ENCODE measurements around the gene TMEFF1. TPM values are rescaled to one million over a fixed set of nuclear protein-coding genes. Genes with fewer than 3 reads are reported as not detected.

The TMEFF1 gene
- polyA plus RNA-seq, 2 of the 4 experiments (the other 2 are of a cell fraction): 0.31 to 0.61 TPM

DNA sequence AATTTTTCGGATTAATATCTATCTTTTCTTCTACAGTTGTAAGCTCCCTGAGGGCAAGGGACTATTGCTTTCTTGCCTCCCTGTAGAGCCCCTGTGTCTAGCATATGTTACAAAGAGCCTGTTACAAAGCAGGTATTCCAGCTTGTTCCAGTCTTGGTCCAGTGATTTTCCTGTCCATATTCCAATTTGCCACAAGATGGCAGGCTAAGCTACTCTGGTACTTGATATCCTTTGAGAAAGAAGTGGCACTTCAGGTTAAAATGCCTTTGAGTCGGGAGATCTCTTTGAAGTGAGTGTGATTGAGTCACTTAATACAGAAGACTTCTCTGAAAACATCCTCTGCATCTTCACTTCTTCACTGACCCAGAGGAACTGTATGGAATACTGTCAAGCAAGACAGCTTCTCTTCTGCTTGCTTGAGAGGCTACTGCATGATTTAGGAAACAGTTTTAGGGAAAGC, 129.4 kb downstream of the TMEFF1 start:
- no peak overlapping the region for H3K27ac ChIP-seq
- FAIRE-seq: no peak
- ChIA-PET POLR2A (interaction anchor here (0.5 to 1.0 kb wide), 3 partner anchors 633 to 722 kb away, joined by 3 to 8 read pairs (median 4); no protein-coding TSS in a partner anchor), CTCF (interaction anchor here (0.5 to 5.2 kb wide), 32 partner anchors 8 to 1417 kb away, joined by 3 to 62 read pairs (median 6); partner anchors contain the start of gene CAVIN4)
- peak; percentile 64 for TF ChIP-seq SMC3 (IDR thresholded peaks at IDR 0.05)
- TF ChIP-seq FOSL2 (IDR thresholded peaks at IDR 0.05): no peak
- TF ChIP-seq FOSL2 (CRISPR knock-in tag; IDR thresholded peaks at IDR 0.05): no peak
- TF ChIP-seq, protein P1, sequence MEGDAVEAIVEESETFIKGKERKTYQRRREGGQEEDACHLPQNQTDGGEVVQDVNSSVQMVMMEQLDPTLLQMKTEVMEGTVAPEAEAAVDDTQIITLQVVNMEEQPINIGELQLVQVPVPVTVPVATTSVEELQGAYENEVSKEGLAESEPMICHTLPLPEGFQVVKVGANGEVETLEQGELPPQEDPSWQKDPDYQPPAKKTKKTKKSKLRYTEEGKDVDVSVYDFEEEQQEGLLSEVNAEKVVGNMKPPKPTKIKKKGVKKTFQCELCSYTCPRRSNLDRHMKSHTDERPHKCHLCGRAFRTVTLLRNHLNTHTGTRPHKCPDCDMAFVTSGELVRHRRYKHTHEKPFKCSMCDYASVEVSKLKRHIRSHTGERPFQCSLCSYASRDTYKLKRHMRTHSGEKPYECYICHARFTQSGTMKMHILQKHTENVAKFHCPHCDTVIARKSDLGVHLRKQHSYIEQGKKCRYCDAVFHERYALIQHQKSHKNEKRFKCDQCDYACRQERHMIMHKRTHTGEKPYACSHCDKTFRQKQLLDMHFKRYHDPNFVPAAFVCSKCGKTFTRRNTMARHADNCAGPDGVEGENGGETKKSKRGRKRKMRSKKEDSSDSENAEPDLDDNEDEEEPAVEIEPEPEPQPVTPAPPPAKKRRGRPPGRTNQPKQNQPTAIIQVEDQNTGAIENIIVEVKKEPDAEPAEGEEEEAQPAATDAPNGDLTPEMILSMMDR (IDR thresholded peaks at IDR 0.05): peak; percentile 71
- TF ChIP-seq, protein P2, sequence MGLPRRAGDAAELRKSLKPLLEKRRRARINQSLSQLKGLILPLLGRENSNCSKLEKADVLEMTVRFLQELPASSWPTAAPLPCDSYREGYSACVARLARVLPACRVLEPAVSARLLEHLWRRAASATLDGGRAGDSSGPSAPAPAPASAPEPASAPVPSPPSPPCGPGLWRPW (IDR thresholded peaks at IDR 0.05): no peak
- no peak for TF ChIP-seq JUN (IDR thresholded peaks at IDR 0.05)
- TF ChIP-seq RAD21 (conservative IDR thresholded peaks at IDR 0.05 in 1 of 2, IDR thresholded peaks at IDR 0.05 in 1 of 2): peak; percentile 59 to 72
- no peaks in the 10 kb centered on the region for H3K9me3 ChIP-seq
- peaks cover 3% of the 10 kb centered on the region; the same call in 1 of the 3 replicates for H3K4me1 ChIP-seq
- no peak overlapping the region for H3K4me3 ChIP-seq
- 0% methylated on average over 2 of the region's 2 CpGs for WGBS (ENCODE audit: missing lambda C conversion rate)
- ATAC-seq: peak; percentile 66; a peak in 5 of 6 replicates
- DNase-seq (ENCODE audit: low read depth in 1 of 2, low spot score in 1 of 2): peak; percentile 49 to 64
- no peak overlapping the region for H3K4me2 ChIP-seq

DNA sequence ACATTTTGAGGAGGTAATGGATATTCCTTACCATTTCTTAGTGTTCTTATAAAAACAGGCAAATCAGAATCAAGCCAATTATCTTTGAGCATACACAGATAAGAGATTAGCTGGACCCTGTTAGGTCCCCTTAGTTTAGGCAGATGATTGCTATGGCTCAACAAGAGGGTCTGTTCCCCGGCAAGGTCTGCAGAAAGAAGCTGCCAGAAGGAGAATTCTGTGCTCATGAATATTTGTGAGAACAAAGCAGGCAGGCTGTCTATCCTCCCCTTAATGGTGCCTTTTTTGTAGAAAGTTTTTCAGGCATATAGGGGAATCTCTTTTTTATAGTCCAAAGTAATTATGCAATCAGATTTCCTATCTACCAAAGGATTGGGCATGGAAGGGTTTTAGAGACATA, 132.5 kb downstream of the TMEFF1 start:
- 20% methylated on average over 1 of the region's 1 CpG for WGBS (ENCODE audit: missing lambda C conversion rate)
- no peak for TF ChIP-seq POLR2AphosphoS2 (conservative IDR thresholded peaks at IDR 0.05; ENCODE audit: low read length)
- TF ChIP-seq, protein P1 (IDR thresholded peaks at IDR 0.05): no peak
- TF ChIP-seq ZC3H11A (IDR thresholded peaks at IDR 0.05): no peak
- no peak for TF ChIP-seq CHD4 (IDR thresholded peaks at IDR 0.05; ENCODE audit: borderline replicate concordance)
- no peak for TF ChIP-seq GATA3 (IDR thresholded peaks at IDR 0.05; ENCODE audit: borderline replicate concordance)
- TF ChIP-seq, protein P3, sequence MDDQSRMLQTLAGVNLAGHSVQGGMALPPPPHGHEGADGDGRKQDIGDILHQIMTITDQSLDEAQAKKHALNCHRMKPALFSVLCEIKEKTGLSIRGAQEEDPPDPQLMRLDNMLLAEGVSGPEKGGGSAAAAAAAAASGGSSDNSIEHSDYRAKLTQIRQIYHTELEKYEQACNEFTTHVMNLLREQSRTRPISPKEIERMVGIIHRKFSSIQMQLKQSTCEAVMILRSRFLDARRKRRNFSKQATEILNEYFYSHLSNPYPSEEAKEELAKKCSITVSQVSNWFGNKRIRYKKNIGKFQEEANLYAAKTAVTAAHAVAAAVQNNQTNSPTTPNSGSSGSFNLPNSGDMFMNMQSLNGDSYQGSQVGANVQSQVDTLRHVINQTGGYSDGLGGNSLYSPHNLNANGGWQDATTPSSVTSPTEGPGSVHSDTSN (IDR thresholded peaks at IDR 0.05): no peak
- no peak for TF ChIP-seq CEBPB (IDR thresholded peaks at IDR 0.05)
- no peak for TF ChIP-seq CBX8 (IDR thresholded peaks at IDR 0.05)
- no peak overlapping the region for H3K4me3 ChIP-seq
- H3K4me2 ChIP-seq: no peak overlapping the region
- CTCF ChIA-PET: interaction anchor here (1.0 kb wide), 1 partner anchor 9 kb away, joined by 3 read pairs; no protein-coding TSS in a partner anchor
- no peaks in the 10 kb centered on the region for H3K9me3 ChIP-seq
- no peak for FAIRE-seq
- H3K27ac ChIP-seq: no peak overlapping the region
- no peak for ATAC-seq
- no peaks in the 10 kb centered on the region for H3K4me1 ChIP-seq
- DNase-seq (ENCODE audit: low read depth in 1 of 2, low spot score in 1 of 2): no peak
- POLR2A ChIA-PET: no interaction called here

DNA sequence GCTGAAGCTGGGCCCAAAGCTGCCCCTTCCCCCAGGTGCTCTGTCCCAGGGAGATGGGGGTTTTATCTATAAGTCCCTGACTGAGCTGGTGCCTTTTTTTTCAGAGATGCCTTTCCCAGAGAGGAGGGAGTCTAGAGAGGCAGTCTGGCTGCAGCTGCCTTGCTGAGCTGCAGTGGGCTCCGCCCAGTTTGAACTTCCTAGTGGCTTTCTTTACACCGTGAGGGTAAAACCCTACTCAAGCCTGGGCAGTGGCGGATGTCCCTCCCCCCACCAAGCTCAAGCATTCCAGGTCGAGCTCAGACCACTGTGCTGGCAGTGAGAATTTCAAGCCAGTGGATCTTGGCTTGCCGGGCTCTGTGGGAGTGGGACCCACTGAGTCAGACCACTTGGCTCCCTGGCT, 146.2 kb downstream of the TMEFF1 start:
- Histone ChIP-seq H3K4me2 (no peak overlapping the region), H3K9me3 (peaks cover 15% of the 10 kb centered on the region; the same call in 2 of the 3 replicates), H3K27ac (no peak overlapping the region), H3K4me1 (no peaks in the 10 kb centered on the region), H3K4me3 (no peak overlapping the region)
- no peak for ATAC-seq
- POLR2A ChIA-PET: no interaction called here
- CTCF ChIA-PET: interaction anchor here (0.9 kb wide), 1 partner anchor 9 kb away, joined by 3 read pairs; no protein-coding TSS in a partner anchor
- TF ChIP-seq ZSCAN20 (CRISPR knock-in tag; IDR thresholded peaks at IDR 0.05) (no peak), TFCP2L1 (CRISPR knock-in tag; IDR thresholded peaks at IDR 0.05) (no peak), KDM5A (IDR thresholded peaks at IDR 0.05) (no peak), EP300 (IDR thresholded peaks at IDR 0.05) (no peak), ESRRA (IDR thresholded peaks at IDR 0.05; ENCODE audit: borderline replicate concordance, low read length) (no peak), CEBPB (IDR thresholded peaks at IDR 0.05) (no peak), PHF8 (IDR thresholded peaks at IDR 0.05; ENCODE audit: borderline replicate concordance, low read depth) (no peak)
- TF ChIP-seq, protein P4, sequence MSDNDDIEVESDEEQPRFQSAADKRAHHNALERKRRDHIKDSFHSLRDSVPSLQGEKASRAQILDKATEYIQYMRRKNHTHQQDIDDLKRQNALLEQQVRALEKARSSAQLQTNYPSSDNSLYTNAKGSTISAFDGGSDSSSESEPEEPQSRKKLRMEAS (IDR thresholded peaks at IDR 0.05): no peak
- TF ChIP-seq, protein P1 (IDR thresholded peaks at IDR 0.05): no peak
- TF ChIP-seq, protein P5, sequence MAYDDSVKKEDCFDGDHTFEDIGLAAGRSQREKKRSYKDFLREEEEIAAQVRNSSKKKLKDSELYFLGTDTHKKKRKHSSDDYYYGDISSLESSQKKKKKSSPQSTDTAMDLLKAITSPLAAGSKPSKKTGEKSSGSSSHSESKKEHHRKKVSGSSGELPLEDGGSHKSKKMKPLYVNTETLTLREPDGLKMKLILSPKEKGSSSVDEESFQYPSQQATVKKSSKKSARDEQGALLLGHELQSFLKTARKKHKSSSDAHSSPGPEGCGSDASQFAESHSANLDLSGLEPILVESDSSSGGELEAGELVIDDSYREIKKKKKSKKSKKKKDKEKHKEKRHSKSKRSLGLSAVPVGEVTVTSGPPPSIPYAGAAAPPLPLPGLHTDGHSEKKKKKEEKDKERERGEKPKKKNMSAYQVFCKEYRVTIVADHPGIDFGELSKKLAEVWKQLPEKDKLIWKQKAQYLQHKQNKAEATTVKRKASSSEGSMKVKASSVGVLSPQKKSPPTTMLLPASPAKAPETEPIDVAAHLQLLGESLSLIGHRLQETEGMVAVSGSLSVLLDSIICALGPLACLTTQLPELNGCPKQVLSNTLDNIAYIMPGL (CRISPR knock-in tag; IDR thresholded peaks at IDR 0.05; ENCODE audit: borderline replicate concordance): no peak
- TF ChIP-seq, protein P6, sequence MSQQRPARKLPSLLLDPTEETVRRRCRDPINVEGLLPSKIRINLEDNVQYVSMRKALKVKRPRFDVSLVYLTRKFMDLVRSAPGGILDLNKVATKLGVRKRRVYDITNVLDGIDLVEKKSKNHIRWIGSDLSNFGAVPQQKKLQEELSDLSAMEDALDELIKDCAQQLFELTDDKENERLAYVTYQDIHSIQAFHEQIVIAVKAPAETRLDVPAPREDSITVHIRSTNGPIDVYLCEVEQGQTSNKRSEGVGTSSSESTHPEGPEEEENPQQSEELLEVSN (IDR thresholded peaks at IDR 0.05; ENCODE audit: borderline replicate concordance, low read depth): no peak
- FAIRE-seq: no peak
- no peak for DNase-seq (ENCODE audit: low read depth in 1 of 2, low spot score in 1 of 2)
- 41% methylated on average over 2 of the region's 5 CpGs for WGBS (ENCODE audit: missing lambda C conversion rate)
